Lung (tissue), 12 donors: ENCODE measurements around the gene FLNC. TPM values are rescaled to one million over a fixed set of nuclear protein-coding genes. Genes with fewer than 3 reads are reported as not detected.

Experiments used
- ATAC-seq: fragments of 200-7000 bp; cut with Tn5 transposase; one replicate; pipeline ENCODE4 v1.9.1; 2020; ENCODE audit warnings: moderate number of reproducible peaks; ENCODE audit not compliant: insufficient read depth, low FRiP score
- DNase-seq, 3 donors: peaks; one replicate each; pipeline ENCODE4 v3.0.0-alpha.2; 2013 to 2017
- H3K27ac ChIP-seq, 2 donors: one replicate each; pipeline ENCODE4 v1.5.1; 2013; ENCODE audit warnings: mild to moderate bottlenecking in 2 of 2, moderate library complexity in 2 of 2, control low read depth in 1 of 2, inconsistent platforms in 1 of 2, low read depth in 1 of 2, low read length in 1 of 2
- H3K27me3 ChIP-seq, 3 donors: one replicate each; pipeline ENCODE4 v1.5.1; 2013; ENCODE audit warnings: low read length in 2 of 3; ENCODE audit not compliant: control insufficient read depth in 3 of 3, insufficient read depth in 3 of 3
- H3K36me3 ChIP-seq, 4 donors: one replicate each; pipeline ENCODE4 v1.5.1; 2013; ENCODE audit warnings: low read length in 4 of 4, mild to moderate bottlenecking in 1 of 4, moderate library complexity in 1 of 4; ENCODE audit not compliant: control insufficient read depth in 4 of 4, insufficient read depth in 4 of 4
- H3K4me1 ChIP-seq, 5 donors: one replicate each; pipeline ENCODE4 v1.5.1; 2013; ENCODE audit warnings: low read length in 5 of 5, mild to moderate bottlenecking in 2 of 5, moderate library complexity in 1 of 5; ENCODE audit not compliant: control insufficient read depth in 5 of 5, insufficient read depth in 5 of 5
- H3K4me3 ChIP-seq: one replicate; pipeline ENCODE4 v1.5.1; 2013; ENCODE audit warnings: mild to moderate bottlenecking, control low read depth, moderate library complexity
- H3K9ac ChIP-seq, 2 donors: one replicate each; pipeline ENCODE4 v1.5.1; 2013; ENCODE audit warnings: low read length in 2 of 2, control low read depth in 1 of 2; ENCODE audit not compliant: insufficient read depth in 1 of 2
- H3K9me3 ChIP-seq, 4 donors: one replicate each; pipeline ENCODE4 v1.5.1; 2013; ENCODE audit warnings: low read length in 3 of 4, mild to moderate bottlenecking in 1 of 4, moderate library complexity in 1 of 4; ENCODE audit not compliant: control insufficient read depth in 4 of 4, insufficient read depth in 3 of 4
- CTCF ChIP-seq: IDR thresholded peaks from 2 replicates; pipeline ENCODE4 v1.5.1; 2012; ENCODE audit warnings: mild to moderate bottlenecking; ENCODE audit errors: control extremely low read depth, extremely low read depth
- WGBS, 2 donors: extraction: QIAGEN DNeasy Blood & Tissue Kit; methylation state at CpG; one replicate each; pipeline ENCODE4 v1.1.7; 2013; 5-methylcytosine and 5-hydroxymethylcytosine counted together
- polyA plus RNA-seq, 2 donors: library from polyadenylated mRNA; stranded (reverse); fragments of 200-250 nt; gene quantifications; one replicate each; pipeline ENCODE4 v1.2.1, GENCODE V29; 2013
- total RNA-seq, 2 donors: library from RNA; depleted of rRNA in 1 of 2; stranded (reverse); fragments of >200 nt in 1 of 2; gene quantifications; one replicate each; pipeline ENCODE4 v1.2.1, GENCODE V29; 2014 to 2021
- donor health status: control.
- donor health status: control.
- donor health status: Bipolar disorder and iron deficiency.
- donor health status: healthy.
- donor health status: DM: yes; HTN: yes; CAD: no.

Gene FLNC
- total and polyA plus RNA-seq, 4 donors, result 2.0 to 24.2 (median 7.7) TPM

GRCh38 chr7:128814499-128814898, 15.7 kb upstream of the FLNC start:
- no peaks in the 10 kb centered on the region for H3K27me3 ChIP-seq
- no peak for DNase-seq
- H3K36me3 ChIP-seq, result no peaks in the 10 kb centered on the region
- TF ChIP-seq CTCF, result no peak
- H3K9ac ChIP-seq, result no peak overlapping the region
- H3K4me1 ChIP-seq, result peaks cover 0 to 3% (median 0%) of the 10 kb centered on the region in 5 donors
- no peak overlapping the region for H3K4me3 ChIP-seq
- 83 to 88% methylated on average over 6 of the region's 6 CpGs for WGBS, 2 donors
- no peak for ATAC-seq
- no peak overlapping the region for H3K27ac ChIP-seq
- H3K9me3 ChIP-seq, result peaks cover 0 to 2% (median 0%) of the 10 kb centered on the region in 4 donors

GRCh38 chr7:128815289-128815942, 14.8 kb upstream of the FLNC start:
- no peak for TF ChIP-seq CTCF
- Histone ChIP-seq H3K4me3 (no peak overlapping the region), H3K9ac (no peak overlapping the region), H3K4me1 (peaks cover 0 to 3% (median 0%) of the 10 kb centered on the region in 5 donors), H3K9me3 (peaks cover 0 to 2% (median 0%) of the 10 kb centered on the region in 4 donors), H3K27ac (no peak overlapping the region), H3K27me3 (no peaks in the 10 kb centered on the region), H3K36me3 (no peaks in the 10 kb centered on the region)
- DNase-seq, result no peak
- WGBS, 2 donors, result 88 to 89% methylated on average over 7 of the region's 7 CpGs
- ATAC-seq, result no peak

- DNase-seq (no peak), ATAC-seq (no peak)
- TF ChIP-seq CTCF, result no peak
- Histone ChIP-seq H3K9me3 (peaks cover 0 to 2% (median 0%) of the 10 kb centered on the region in 4 donors), H3K9ac (no peak overlapping the region), H3K27me3 (no peaks in the 10 kb centered on the region), H3K27ac (no peak overlapping the region), H3K36me3 (no peaks in the 10 kb centered on the region), H3K4me3 (no peak overlapping the region), H3K4me1 (no peaks in the 10 kb centered on the region)
- WGBS, 2 donors, result 73 to 86% methylated on average over 3 of the region's 3 CpGs
Measured at GRCh38 chr7:128818694-128819093, 11.5 kb upstream of the FLNC start.

- Histone ChIP-seq H3K27me3 (no peaks in the 10 kb centered on the region), H3K27ac (no peak overlapping the region), H3K4me3 (no peak overlapping the region), H3K9ac (no peak overlapping the region), H3K9me3 (no peaks in the 10 kb centered on the region), H3K36me3 (no peaks in the 10 kb centered on the region), H3K4me1 (no peaks in the 10 kb centered on the region)
- no peak for TF ChIP-seq CTCF
- DNase-seq, result no peak
- no peak for ATAC-seq
- 90 to 93% methylated on average over 4 of the region's 4 CpGs for WGBS, 2 donors
Measured at GRCh38 chr7:128821724-128822123, 8.5 kb upstream of the FLNC start.
